Keratinocyte (primary cell): ENCODE measurements around the gene NT5C.

Source experiments
- EZH2 ChIP-seq: IDR thresholded peaks from one replicate; pipeline ENCODE4 v1.6.1; 2012; ENCODE audit warnings: inconsistent platforms, mild to moderate bottlenecking, low read length, moderate library complexity
- TF ChIP-seq, protein P1 (sequence below), 3 experiments: IDR thresholded peaks in 1 of 3; conservative IDR thresholded peaks in 1 of 3; optimal IDR thresholded peaks in 1 of 3; 2 replicates in 2 of 3; 3 replicates in 1 of 3; pipeline versions ENCODE3 to v1.5.1; 2011; ENCODE audit warnings: low read length in 3 of 3, mild to moderate bottlenecking in 3 of 3, moderate library complexity in 2 of 3, control low read depth in 1 of 3, inconsistent platforms in 1 of 3; ENCODE audit not compliant: insufficient read depth in 2 of 3; ENCODE audit errors: extremely low read depth in 1 of 3

DNA sequence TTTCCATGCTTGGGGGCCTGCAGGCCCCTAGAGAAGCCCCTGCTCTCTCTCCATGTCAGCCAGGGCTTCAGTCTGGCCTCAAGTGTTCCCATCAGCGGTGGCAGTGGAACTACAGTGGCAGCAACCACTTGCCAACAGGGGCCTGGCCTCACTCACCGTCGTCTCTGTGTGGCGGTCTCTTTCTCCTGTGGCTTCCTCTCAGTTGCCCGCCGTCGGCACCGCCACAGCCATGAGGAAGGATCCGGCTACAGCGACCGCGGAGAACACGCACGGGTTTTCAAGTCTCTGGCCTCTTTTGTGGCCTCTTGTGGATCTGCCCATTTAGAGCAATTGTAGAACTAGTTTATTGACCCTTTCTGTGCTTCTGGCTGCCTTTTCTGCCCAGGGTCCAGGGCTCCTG lies 13.2 kb downstream of the NT5C start:
- TF ChIP-seq, protein P1, sequence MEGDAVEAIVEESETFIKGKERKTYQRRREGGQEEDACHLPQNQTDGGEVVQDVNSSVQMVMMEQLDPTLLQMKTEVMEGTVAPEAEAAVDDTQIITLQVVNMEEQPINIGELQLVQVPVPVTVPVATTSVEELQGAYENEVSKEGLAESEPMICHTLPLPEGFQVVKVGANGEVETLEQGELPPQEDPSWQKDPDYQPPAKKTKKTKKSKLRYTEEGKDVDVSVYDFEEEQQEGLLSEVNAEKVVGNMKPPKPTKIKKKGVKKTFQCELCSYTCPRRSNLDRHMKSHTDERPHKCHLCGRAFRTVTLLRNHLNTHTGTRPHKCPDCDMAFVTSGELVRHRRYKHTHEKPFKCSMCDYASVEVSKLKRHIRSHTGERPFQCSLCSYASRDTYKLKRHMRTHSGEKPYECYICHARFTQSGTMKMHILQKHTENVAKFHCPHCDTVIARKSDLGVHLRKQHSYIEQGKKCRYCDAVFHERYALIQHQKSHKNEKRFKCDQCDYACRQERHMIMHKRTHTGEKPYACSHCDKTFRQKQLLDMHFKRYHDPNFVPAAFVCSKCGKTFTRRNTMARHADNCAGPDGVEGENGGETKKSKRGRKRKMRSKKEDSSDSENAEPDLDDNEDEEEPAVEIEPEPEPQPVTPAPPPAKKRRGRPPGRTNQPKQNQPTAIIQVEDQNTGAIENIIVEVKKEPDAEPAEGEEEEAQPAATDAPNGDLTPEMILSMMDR (optimal IDR thresholded peaks at IDR 0.05 in 1 of 3, IDR thresholded peaks at IDR 0.05 in 1 of 3, conservative IDR thresholded peaks at IDR 0.05 in 1 of 3; ENCODE audit: extremely low read depth in 1 of 3, insufficient read depth in 2 of 3, low read length in 3 of 3) = no peak
- TF ChIP-seq EZH2 = no peak
